IMR-90 (cell line): Measurements from ENCODE around the gene LRP3. TPM values are rescaled to one million over a fixed set of nuclear protein-coding genes. Genes with fewer than 3 reads are reported as not detected.

ENCODE experiments used
- CTCF ChIP-seq: conservative IDR thresholded peaks from 2 replicates; pipeline ENCODE4 v1.5.1; 2012; ENCODE audit warnings: mild to moderate bottlenecking, low read depth, low read length, improper control_type of control experiment
- MAFK ChIP-seq: IDR thresholded peaks from 2 replicates; pipeline ENCODE4 v1.6.1; 2012; ENCODE audit warnings: low read depth, low read length, improper control_type of control experiment
- polyA plus RNA-seq, 3 experiments: library from polyadenylated mRNA; depleted of rRNA; stranded (reverse); fragments of >200 nt; gene quantifications; 2 replicates each; pipeline ENCODE4 v1.2.3, GENCODE V29; 2012; ENCODE audit warnings: low replicate concordance in 1 of 3
- total RNA-seq: library from RNA; depleted of rRNA; stranded (reverse); fragments of >200 nt; gene quantifications from 2 replicates; pipeline ENCODE4 v1.2.3, GENCODE V29; 2012

The LRP3 gene
- total and polyA plus RNA-seq, 2 of the 4 experiments (the other 2 are of a cell fraction): 8.4 to 20.2 TPM

GRCh38 chr19:33238481-33239149 is 44.5 kb downstream of the LRP3 start (continued):
- TF ChIP-seq CTCF (no peak), MAFK (no peak)
